HepG2 (cell line): Measurements from ENCODE around the gene MRPS18C. TPM values are rescaled to one million over a fixed set of nuclear protein-coding genes. Genes with fewer than 3 reads are reported as not detected.

ENCODE experiments used
- BRCA1 ChIP-seq: sonication (generic); formaldehyde crosslinking; IDR thresholded peaks from 2 replicates; pipeline ENCODE4 v1.4.0; 2020; ENCODE audit warnings: missing genetic modification reagents
- DNMT1 ChIP-seq: sonication (generic); formaldehyde crosslinking; IDR thresholded peaks from 2 replicates; pipeline ENCODE4 v1.5.1; 2020; ENCODE audit warnings: mild to moderate bottlenecking, missing genetic modification reagents
- E2F2 ChIP-seq: sonication (generic); formaldehyde crosslinking; IDR thresholded peaks from 2 replicates; pipeline ENCODE4 v1.4.0; 2020; ENCODE audit warnings: missing genetic modification reagents, borderline replicate concordance
- GTF3A ChIP-seq: sonication (generic); formaldehyde crosslinking; conservative IDR thresholded peaks from 2 replicates; pipeline ENCODE4 v1.4.0; 2020; ENCODE audit warnings: mild to moderate bottlenecking, missing genetic modification reagents
- HES4 ChIP-seq: sonication (generic); formaldehyde crosslinking; IDR thresholded peaks from 2 replicates; pipeline ENCODE4 v1.9.0; 2021; ENCODE audit warnings: mild to moderate bottlenecking, missing genetic modification reagents, borderline replicate concordance
- HOXA5 ChIP-seq: sonication (generic); formaldehyde crosslinking; IDR thresholded peaks from 2 replicates; pipeline ENCODE4 v1.4.0; 2020; ENCODE audit warnings: missing genetic modification reagents
- KLF11 ChIP-seq: IDR thresholded peaks from 2 replicates; pipeline ENCODE4 v1.6.1; 2016; ENCODE audit warnings: missing compliant biosample characterization
- MXD4 ChIP-seq: IDR thresholded peaks from 2 replicates; pipeline ENCODE4 v1.6.1; 2016; ENCODE audit warnings: mild to moderate bottlenecking, missing biosample characterization, missing genetic modification reagents
- NRL ChIP-seq: sonication (generic); formaldehyde crosslinking; IDR thresholded peaks from 2 replicates; pipeline ENCODE4 v1.5.0; 2020; ENCODE audit warnings: missing genetic modification reagents, mild to moderate bottlenecking, moderate library complexity, borderline replicate concordance
- PHF21A ChIP-seq: sonication (generic); formaldehyde crosslinking; IDR thresholded peaks from 2 replicates; pipeline ENCODE4 v1.5.0; 2020; ENCODE audit warnings: mild to moderate bottlenecking, missing genetic modification reagents
- RFX1 ChIP-seq: fragments of 450-650 bp; IDR thresholded peaks from 2 replicates; pipeline ENCODE4 v1.6.1; 2017
- SRSF4 ChIP-seq: fragments of 200-400 bp; formaldehyde crosslinking; IDR thresholded peaks from one replicate; pipeline ENCODE4 v1.6.1; 2018; ENCODE audit warnings: mild to moderate bottlenecking, low read depth, low read length, moderate library complexity; ENCODE audit not compliant: poor library complexity, severe bottlenecking
- THYN1 ChIP-seq: sonication (generic); formaldehyde crosslinking; IDR thresholded peaks from 2 replicates; pipeline ENCODE4 v1.8.1; 2023; ENCODE audit warnings: low read depth, mild to moderate bottlenecking, moderate library complexity, missing genetic modification reagents, borderline replicate concordance
- ZBTB34 ChIP-seq: sonication (generic); formaldehyde crosslinking; IDR thresholded peaks from 2 replicates; pipeline ENCODE4 v1.8.0; 2022; ENCODE audit warnings: mild to moderate bottlenecking, missing genetic modification reagents
- ZC3H13 ChIP-seq: sonication (generic); formaldehyde crosslinking; IDR thresholded peaks from 2 replicates; pipeline ENCODE4 v1.8.1; 2023; ENCODE audit warnings: mild to moderate bottlenecking, missing genetic modification reagents, moderate library complexity
- ZNF234 ChIP-seq: sonication (generic); formaldehyde crosslinking; conservative IDR thresholded peaks from 2 replicates; pipeline ENCODE4 v1.5.1; 2020; ENCODE audit warnings: mild to moderate bottlenecking, missing genetic modification reagents
- ZNF335 ChIP-seq: sonication (generic); formaldehyde crosslinking; IDR thresholded peaks from 2 replicates; pipeline ENCODE4 v1.4.0; 2020; ENCODE audit warnings: missing genetic modification reagents
- ZNF34 ChIP-seq: sonication (generic); formaldehyde crosslinking; IDR thresholded peaks from 2 replicates; pipeline ENCODE4 v1.4.0; 2020; ENCODE audit warnings: mild to moderate bottlenecking, missing genetic modification reagents, borderline replicate concordance
- ZNF703 ChIP-seq: sonication (generic); formaldehyde crosslinking; IDR thresholded peaks from 2 replicates; pipeline ENCODE4 v1.5.1; 2020; ENCODE audit warnings: missing genetic modification reagents, mild to moderate bottlenecking, moderate library complexity, borderline replicate concordance
- ZNF891 ChIP-seq: sonication (generic); formaldehyde crosslinking; IDR thresholded peaks from 2 replicates; pipeline ENCODE4 v1.5.0; 2020; ENCODE audit warnings: mild to moderate bottlenecking, missing genetic modification reagents
- polyA plus RNA-seq, 8 experiments: library from polyadenylated mRNA; depleted of rRNA in 3 of 8; stranded (reverse) in 7 of 8; unstranded in 1 of 8; fragments of >200 nt; fragmentation: Illumina TruSeq in 4 of 8; extraction: Trizol in 4 of 8; gene quantifications; 2 replicates each; pipeline versions ENCODE4 v1.2.1 to v1.2.3, GENCODE V29; 2011 to 2016; ENCODE audit warnings: low read depth in 4 of 8, missing spikeins in 1 of 8, mixed read lengths in 1 of 8; ENCODE audit not compliant: insufficient read depth in 1 of 8
- total RNA-seq, 5 experiments: library from RNA; depleted of rRNA; stranded (reverse); fragments of >200 nt; fragmentation: Illumina TruSeq; extraction: Trizol; gene quantifications; 2 replicates each; pipeline ENCODE4 v1.2.3, GENCODE V29; 2016; ENCODE audit warnings: low read depth in 1 of 5
- TF ChIP-seq, protein P1 (sequence below): sonication (generic); formaldehyde crosslinking; IDR thresholded peaks from 2 replicates; pipeline ENCODE4 v1.5.0; 2020; ENCODE audit warnings: missing genetic modification reagents
- TF ChIP-seq, protein P2 (sequence below): sonication (generic); formaldehyde crosslinking; IDR thresholded peaks from 2 replicates; pipeline ENCODE4 v1.5.1; 2020; ENCODE audit warnings: missing genetic modification reagents, mild to moderate bottlenecking, borderline replicate concordance
- TF ChIP-seq, protein P3 (sequence below): IDR thresholded peaks from 2 replicates; pipeline ENCODE4 v1.6.1; 2016; ENCODE audit warnings: mild to moderate bottlenecking

MRPS18C gene
- total and polyA plus RNA-seq, 2 of the 13 experiments (the other 11 are each of a cell fraction or from before 2014, with no cell fraction given) = 45.4 to 124 TPM

GRCh38 chr4:83455281-83456183, at the start of gene MRPS18C, which contains the start of gene HELQ (continued):
- TF ChIP-seq NRL (CRISPR knock-in tag) (peak; percentile 81; the same call in 1 of the 2 replicates), HOXA5 (CRISPR knock-in tag) (peak; percentile 85), ZNF891 (peak; percentile 84), RFX1 (no peak), KLF11 (CRISPR knock-in tag) (0 out of 2 replicates have a peak, but pooled peaks have one; percentile 46), SRSF4 (no peak), HES4 (CRISPR knock-in tag) (peak; percentile 61; the same call in 1 of the 2 replicates), MXD4 (CRISPR knock-in tag) (peak; percentile 86), ZNF34 (CRISPR knock-in tag) (peak; percentile 88; the same call in 1 of the 2 replicates), E2F2 (peak; percentile 46; the same call in 1 of the 2 replicates), PHF21A (CRISPR knock-in tag) (peak; percentile 85), GTF3A (CRISPR knock-in tag) (no peak), ZNF335 (CRISPR knock-in tag) (peak; percentile 82), BRCA1 (peak; percentile 86), THYN1 (CRISPR knock-in tag) (0 out of 2 replicates have a peak, but pooled peaks have one; percentile 42), DNMT1 (CRISPR knock-in tag) (no peak), ZBTB34 (CRISPR knock-in tag) (no peak), ZC3H13 (peak; percentile 67; the same call in 1 of the 2 replicates), ZNF234 (CRISPR knock-in tag) (no peak), ZNF703 (CRISPR knock-in tag) (no peak)
- TF ChIP-seq, protein P1, sequence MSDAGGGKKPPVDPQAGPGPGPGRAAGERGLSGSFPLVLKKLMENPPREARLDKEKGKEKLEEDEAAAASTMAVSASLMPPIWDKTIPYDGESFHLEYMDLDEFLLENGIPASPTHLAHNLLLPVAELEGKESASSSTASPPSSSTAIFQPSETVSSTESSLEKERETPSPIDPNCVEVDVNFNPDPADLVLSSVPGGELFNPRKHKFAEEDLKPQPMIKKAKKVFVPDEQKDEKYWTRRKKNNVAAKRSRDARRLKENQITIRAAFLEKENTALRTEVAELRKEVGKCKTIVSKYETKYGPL (CRISPR knock-in tag) = no peak
- TF ChIP-seq, protein P2, sequence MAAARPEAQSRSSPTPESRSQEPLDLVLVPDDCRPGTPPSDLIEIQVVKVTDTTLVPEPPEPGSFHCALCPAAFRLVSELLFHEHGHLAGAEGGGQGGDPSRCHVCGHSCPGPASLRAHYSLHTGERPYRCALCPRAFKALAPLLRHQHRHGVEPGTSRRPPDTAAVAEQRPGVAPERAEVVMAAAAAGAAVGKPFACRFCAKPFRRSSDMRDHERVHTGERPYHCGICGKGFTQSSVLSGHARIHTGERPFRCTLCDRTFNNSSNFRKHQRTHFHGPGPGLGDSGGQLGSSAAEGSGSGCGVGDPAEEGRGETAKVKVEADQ (CRISPR knock-in tag) = peak; percentile 69; the same call in 1 of the 2 replicates
- TF ChIP-seq, protein P3, sequence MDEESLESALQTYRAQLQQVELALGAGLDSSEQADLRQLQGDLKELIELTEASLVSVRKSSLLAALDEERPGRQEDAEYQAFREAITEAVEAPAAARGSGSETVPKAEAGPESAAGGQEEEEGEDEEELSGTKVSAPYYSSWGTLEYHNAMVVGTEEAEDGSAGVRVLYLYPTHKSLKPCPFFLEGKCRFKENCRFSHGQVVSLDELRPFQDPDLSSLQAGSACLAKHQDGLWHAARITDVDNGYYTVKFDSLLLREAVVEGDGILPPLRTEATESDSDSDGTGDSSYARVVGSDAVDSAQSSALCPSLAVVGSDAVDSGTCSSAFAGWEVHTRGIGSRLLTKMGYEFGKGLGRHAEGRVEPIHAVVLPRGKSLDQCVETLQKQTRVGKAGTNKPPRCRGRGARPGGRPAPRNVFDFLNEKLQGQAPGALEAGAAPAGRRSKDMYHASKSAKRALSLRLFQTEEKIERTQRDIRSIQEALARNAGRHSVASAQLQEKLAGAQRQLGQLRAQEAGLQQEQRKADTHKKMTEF (CRISPR knock-in tag) = peak; percentile 91; the same call in 1 of the 2 replicates
